Measurements from ENCODE around the gene TDRD10.

The TDRD10 gene

DNA sequence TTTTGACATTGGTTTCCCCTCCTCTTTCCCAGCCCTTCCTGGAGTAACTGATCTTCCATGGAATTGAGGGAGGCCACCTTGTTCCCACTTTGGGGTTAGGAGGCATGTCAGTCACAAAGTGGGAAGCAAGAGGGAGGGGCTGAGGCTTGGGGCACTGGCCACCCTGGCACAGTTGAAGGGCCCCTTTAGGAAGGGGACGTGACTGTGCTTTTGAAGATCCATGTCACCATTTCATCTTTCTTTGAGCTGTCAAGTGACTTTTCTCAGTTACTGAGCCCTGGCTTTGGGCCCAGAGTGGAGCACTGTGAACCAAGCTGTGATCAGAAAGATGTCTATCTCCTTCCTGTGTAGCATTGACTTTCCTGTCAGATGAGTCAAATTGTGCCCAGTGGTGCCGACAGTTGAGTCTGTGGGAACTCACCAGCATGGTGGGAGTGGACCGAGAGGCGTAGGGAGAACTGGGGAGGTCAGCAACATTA lies 38.5 kb upstream of the TDRD10 start:
- TF ChIP-seq EZH2 (IDR thresholded peaks at IDR 0.05) (no peak), FOXP2 (optimal IDR thresholded peaks at IDR 0.05; ENCODE audit: control extremely low read depth, extremely low read length, insufficient read depth) (no peak), POLR2AphosphoS5 (IDR thresholded peaks at IDR 0.05; ENCODE audit: borderline replicate concordance, low read depth, low read length) (no peak)
- no peak for DNase-seq (ENCODE audit: low read depth, low spot score)
- no peak overlapping the region for H3K4me3 ChIP-seq
- peak overlapping the region; percentile 91 for H3K27ac ChIP-seq
- no peaks in the 10 kb centered on the region for H3K9me3 ChIP-seq (ENCODE audit: low read depth, low read length)
- no peaks in the 10 kb centered on the region for H3K36me3 ChIP-seq (ENCODE audit: insufficient read depth, low read length)
- no peak overlapping the region for H3K9ac ChIP-seq (ENCODE audit: insufficient read length)

DNA sequence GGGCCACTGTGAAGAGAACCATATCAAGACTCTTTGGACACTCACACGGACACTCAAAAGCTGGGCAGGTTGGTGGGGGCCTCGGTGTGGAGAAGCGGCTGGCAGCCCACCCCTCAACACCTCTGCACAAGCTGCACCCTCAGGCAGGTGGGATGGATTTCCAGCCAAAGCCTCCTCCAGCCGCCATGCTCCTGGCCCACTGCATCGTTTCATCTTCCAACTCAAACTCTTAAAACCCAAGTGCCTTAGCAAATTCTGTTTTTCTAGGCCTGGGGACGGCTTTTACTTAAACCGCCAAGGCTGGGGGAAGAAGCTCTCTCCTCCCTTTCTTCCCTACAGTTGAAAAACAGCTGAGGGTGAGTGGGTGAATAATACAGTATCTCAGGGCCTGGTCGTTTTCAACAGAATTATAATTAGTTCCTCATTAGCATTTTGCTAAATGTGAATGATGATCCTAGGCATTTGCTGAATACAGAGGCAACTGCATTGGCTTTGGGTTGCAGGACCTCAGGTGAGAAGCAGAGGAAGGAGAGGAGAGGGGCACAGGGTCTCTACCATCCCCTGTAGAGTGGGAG lies 36.3 kb upstream of the TDRD10 start:
- peak overlapping the region; percentile 62 for H3K9ac ChIP-seq (ENCODE audit: insufficient read length)
- no peak for TF ChIP-seq FOXP2 (optimal IDR thresholded peaks at IDR 0.05; ENCODE audit: control extremely low read depth, extremely low read length, insufficient read depth)
- no peak for TF ChIP-seq POLR2AphosphoS5 (IDR thresholded peaks at IDR 0.05; ENCODE audit: borderline replicate concordance, low read depth, low read length)
- no peak for TF ChIP-seq EZH2 (IDR thresholded peaks at IDR 0.05)

DNA sequence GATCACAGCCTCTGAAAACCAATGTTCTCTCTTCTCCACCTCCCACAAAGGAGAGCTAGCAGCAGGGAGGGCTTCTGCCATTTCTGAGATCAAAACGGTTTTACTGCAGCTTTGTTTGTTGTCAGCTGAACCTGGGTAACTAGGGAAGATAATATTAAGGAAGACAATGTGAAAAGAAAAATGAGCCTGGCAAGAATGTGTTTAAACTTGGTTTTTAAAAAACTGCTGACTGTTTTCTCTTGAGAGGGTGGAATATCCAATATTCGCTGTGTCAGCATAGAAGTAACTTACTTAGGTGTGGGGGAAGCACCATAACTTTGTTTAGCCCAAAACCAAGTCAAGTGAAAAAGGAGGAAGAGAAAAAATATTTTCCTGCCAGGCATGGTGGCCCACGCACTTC lies 35.8 kb upstream of the TDRD10 start:
- H3K36me3 ChIP-seq (ENCODE audit: insufficient read depth, low read length) = no peaks in the 10 kb centered on the region
- DNase-seq (ENCODE audit: low read depth, low spot score) = no peak
- TF ChIP-seq FOXP2 (optimal IDR thresholded peaks at IDR 0.05; ENCODE audit: control extremely low read depth, extremely low read length, insufficient read depth) = no peak
- no peak for TF ChIP-seq EZH2 (IDR thresholded peaks at IDR 0.05)
- peak; percentile 36; the same call in 1 of the 2 replicates for TF ChIP-seq POLR2AphosphoS5 (IDR thresholded peaks at IDR 0.05; ENCODE audit: borderline replicate concordance, low read depth, low read length)
- peak overlapping the region; percentile 62 for H3K9ac ChIP-seq (ENCODE audit: insufficient read length)
- H3K9me3 ChIP-seq (ENCODE audit: low read depth, low read length) = no peaks in the 10 kb centered on the region
- H3K27ac ChIP-seq = peak overlapping the region; percentile 97
- H3K4me3 ChIP-seq = peak overlapping the region; percentile 56

More for the DNA sequence above, 36.3 kb upstream of the TDRD10 start:
- H3K27ac ChIP-seq = peak overlapping the region; percentile 97
- DNase-seq (ENCODE audit: low read depth, low spot score) = no peak
- no peaks in the 10 kb centered on the region for H3K36me3 ChIP-seq (ENCODE audit: insufficient read depth, low read length)
- H3K4me3 ChIP-seq = peak overlapping the region; percentile 56
- H3K9me3 ChIP-seq (ENCODE audit: low read depth, low read length) = no peaks in the 10 kb centered on the region

DNA sequence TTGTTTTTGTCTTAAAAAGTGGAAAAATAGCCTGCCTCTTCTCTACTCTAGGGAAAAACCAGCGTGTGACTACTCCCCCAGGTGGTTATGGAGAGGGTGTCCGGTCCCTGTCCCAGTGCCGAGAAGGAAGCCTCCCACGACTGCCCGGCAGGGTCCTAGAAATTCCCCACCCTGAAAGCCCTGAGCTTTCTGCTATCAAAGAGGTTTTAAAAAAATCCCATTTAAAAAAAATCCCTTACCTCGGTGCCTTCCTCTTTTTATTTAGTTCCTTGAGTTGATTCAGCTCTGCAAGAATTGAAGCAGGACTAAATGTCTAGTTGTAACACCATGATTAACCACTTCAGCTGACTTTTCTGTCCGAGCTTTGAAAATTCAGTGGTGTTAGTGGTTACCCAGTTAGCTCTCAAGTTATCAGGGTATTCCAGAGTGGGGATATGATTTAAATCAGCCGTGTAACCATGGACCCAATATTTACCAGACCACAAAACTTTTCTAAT lies 35.0 kb upstream of the TDRD10 start:
- Histone ChIP-seq H3K27ac (peak overlapping the region; percentile 97), H3K9ac (ENCODE audit: insufficient read length) (peak overlapping the region; percentile 62), H3K36me3 (ENCODE audit: insufficient read depth, low read length) (no peaks in the 10 kb centered on the region), H3K9me3 (ENCODE audit: low read depth, low read length) (no peaks in the 10 kb centered on the region), H3K4me3 (no peak overlapping the region)
- TF ChIP-seq EZH2 (IDR thresholded peaks at IDR 0.05) (no peak), POLR2AphosphoS5 (IDR thresholded peaks at IDR 0.05; ENCODE audit: borderline replicate concordance, low read depth, low read length) (no peak), FOXP2 (optimal IDR thresholded peaks at IDR 0.05; ENCODE audit: control extremely low read depth, extremely low read length, insufficient read depth) (no peak)
- DNase-seq (ENCODE audit: low read depth, low spot score) = no peak

DNA sequence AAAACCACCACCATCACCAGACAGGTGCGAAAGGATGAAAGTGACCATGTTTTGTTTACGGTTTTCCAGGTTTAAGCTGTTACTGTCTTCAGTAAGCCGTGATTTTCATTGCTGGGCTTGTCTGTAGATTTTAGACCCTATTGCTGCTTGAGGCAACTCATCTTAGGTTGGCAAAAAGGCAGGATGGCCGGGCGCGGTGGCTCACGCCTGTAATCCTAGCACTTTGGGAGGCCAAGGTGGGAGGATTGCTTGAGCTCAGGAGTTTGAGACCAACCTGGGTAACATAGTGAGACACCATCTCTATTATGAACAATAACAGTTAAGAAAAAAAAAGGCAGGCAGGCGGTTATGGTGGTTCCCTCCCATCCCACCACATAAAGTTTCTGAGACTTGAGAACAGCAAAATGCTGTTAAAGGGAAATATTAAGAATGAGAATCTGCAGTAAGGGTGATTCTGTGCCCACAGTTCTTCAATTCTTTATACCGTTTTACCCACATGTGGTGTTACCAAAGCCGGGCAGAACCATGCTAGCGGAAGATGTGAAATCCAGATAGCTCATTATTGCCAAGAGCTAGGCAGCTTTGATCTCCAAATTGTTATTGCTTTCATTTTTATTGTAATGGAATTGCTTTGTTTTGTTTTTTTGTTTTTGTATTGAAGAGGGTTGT lies 34.5 kb upstream of the TDRD10 start:
- Histone ChIP-seq H3K9me3 (ENCODE audit: low read depth, low read length) (no peaks in the 10 kb centered on the region), H3K27ac (peak overlapping the region; percentile 97), H3K36me3 (ENCODE audit: insufficient read depth, low read length) (no peaks in the 10 kb centered on the region), H3K4me3 (no peak overlapping the region), H3K9ac (ENCODE audit: insufficient read length) (no peak overlapping the region)
- no peak for DNase-seq (ENCODE audit: low read depth, low spot score)
- TF ChIP-seq FOXP2 (optimal IDR thresholded peaks at IDR 0.05; ENCODE audit: control extremely low read depth, extremely low read length, insufficient read depth) = no peak

DNA sequence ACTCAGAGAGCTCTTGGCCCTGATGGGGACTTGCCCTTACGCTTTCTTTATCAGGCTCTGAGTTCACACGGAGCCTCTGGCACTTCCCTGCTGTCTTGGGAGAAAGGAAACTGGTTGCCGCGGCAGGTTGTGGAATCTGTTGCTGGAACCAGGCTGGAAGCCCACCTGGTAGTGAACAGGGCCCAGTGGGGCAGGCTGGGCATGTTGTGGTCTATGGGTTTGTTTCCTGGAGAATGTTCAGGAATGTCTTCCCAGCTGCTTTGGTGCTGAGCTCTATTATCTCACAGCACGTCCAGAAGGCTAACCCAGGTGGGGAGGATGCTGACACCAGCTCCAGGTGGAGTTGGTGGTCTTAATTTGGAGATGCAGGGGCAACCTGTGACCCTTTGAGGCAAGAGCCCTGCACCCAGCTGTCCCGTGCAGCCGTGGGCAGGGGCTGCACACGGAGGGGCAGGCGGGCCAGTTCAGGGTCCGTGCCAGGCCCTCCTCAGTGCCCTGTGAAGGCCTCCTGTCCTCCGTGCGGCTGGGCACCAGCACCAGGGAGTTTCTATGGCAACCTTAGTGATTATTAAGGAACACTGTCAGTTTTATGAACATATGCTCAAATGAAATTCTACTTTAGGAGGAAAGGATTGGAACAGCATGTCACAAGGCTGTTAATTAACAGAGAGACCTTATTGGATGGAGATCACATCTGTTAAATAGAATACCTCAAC lies 33.3 kb upstream of the TDRD10 start:
- Histone ChIP-seq H3K9ac (ENCODE audit: insufficient read length) (no peak overlapping the region), H3K4me3 (no peak overlapping the region), H3K36me3 (ENCODE audit: insufficient read depth, low read length) (no peaks in the 10 kb centered on the region), H3K9me3 (ENCODE audit: low read depth, low read length) (no peaks in the 10 kb centered on the region), H3K27ac (no peak overlapping the region)
- DNase-seq (ENCODE audit: low read depth, low spot score) = no peak
- TF ChIP-seq POLR2AphosphoS5 (IDR thresholded peaks at IDR 0.05; ENCODE audit: borderline replicate concordance, low read depth, low read length) (no peak), FOXP2 (optimal IDR thresholded peaks at IDR 0.05; ENCODE audit: control extremely low read depth, extremely low read length, insufficient read depth) (no peak), EZH2 (IDR thresholded peaks at IDR 0.05) (no peak)

DNA sequence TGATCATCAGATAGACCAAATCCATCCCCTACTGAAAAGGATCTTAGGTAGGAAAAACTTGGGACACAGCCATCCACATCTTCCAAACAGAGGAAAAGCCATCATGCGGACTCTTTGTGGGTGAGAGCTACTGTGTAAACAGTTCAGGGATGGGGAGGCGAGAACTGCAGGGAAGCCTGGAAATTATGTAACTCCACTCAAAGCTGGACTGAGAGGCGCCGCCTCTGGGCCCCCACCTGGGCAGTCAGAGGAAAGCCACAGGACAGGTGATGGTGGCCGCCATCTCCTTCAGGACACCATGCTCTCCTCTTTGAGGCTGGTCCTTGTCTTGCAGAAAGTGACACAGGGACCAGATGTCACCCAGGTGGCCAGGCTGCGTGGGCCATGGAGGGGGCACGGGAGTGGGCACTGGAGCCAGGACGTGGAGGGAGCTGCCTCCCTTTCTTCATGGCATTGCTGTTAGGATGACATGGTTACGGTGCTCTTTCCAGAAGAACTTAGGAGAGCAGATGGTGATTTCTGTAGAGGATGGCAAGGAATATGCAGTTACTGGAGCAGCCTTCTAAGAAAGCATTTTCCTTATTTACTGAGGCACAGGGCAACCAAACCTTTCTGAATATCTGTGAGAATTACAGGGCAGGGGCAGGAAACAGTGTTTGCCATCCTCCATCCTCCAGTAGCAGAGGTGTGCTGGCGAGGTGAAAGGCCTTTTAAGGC lies 32.0 kb upstream of the TDRD10 start:
- H3K27ac ChIP-seq = no peak overlapping the region
- DNase-seq (ENCODE audit: low read depth, low spot score) = no peak
- H3K9ac ChIP-seq (ENCODE audit: insufficient read length) = no peak overlapping the region
- TF ChIP-seq EZH2 (IDR thresholded peaks at IDR 0.05) = no peak
- TF ChIP-seq FOXP2 (optimal IDR thresholded peaks at IDR 0.05; ENCODE audit: control extremely low read depth, extremely low read length, insufficient read depth) = no peak
- no peak for TF ChIP-seq POLR2AphosphoS5 (IDR thresholded peaks at IDR 0.05; ENCODE audit: borderline replicate concordance, low read depth, low read length)
- no peaks in the 10 kb centered on the region for H3K9me3 ChIP-seq (ENCODE audit: low read depth, low read length)
- H3K36me3 ChIP-seq (ENCODE audit: insufficient read depth, low read length) = no peaks in the 10 kb centered on the region
- no peak overlapping the region for H3K4me3 ChIP-seq

DNA sequence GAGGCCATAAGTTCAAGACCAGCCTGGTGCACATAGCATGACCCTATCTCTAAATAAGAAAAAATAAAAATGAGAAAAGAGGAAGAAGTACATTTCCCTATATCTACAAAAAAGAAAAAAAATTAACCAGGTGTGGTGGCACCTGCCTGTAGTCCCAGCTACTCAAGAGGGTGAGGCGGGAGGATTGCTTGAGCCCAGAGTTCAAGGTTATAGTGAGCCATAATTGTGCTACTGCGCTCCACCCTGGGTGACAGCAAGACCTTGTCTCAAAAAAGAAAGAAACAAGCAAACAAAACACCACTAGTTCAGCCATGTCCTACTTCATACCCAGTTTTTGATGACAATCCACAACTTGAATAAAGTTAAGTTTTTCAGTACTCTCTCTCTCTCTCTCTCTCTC lies 30.7 kb upstream of the TDRD10 start:
- Histone ChIP-seq H3K9ac (ENCODE audit: insufficient read length) (no peak overlapping the region), H3K27ac (no peak overlapping the region), H3K9me3 (ENCODE audit: low read depth, low read length) (no peaks in the 10 kb centered on the region), H3K4me3 (no peak overlapping the region), H3K36me3 (ENCODE audit: insufficient read depth, low read length) (no peaks in the 10 kb centered on the region)
- DNase-seq (ENCODE audit: low read depth, low spot score) = no peak
- TF ChIP-seq EZH2 (IDR thresholded peaks at IDR 0.05) = no peak
- no peak for TF ChIP-seq FOXP2 (optimal IDR thresholded peaks at IDR 0.05; ENCODE audit: control extremely low read depth, extremely low read length, insufficient read depth)

Measured in SK-N-MC (cell line).